Breast epithelium (tissue), 4 donors: Measurements from ENCODE around the gene MUSTN1. TPM values are rescaled to one million over a fixed set of nuclear protein-coding genes. Genes with fewer than 3 reads are reported as not detected.

Source experiments
- DNase-seq, 2 donors: peaks; one replicate each; pipeline ENCODE4 v3.0.0-alpha.2; 2019; ENCODE audit warnings: low spot score in 2 of 2
- H3K27ac ChIP-seq, 2 donors: fragments of 200-600 bp; sonication (generic) in 1 of 2; one replicate each; pipeline ENCODE4 v1.5.1; 2016 to 2019; ENCODE audit warnings: mild to moderate bottlenecking in 1 of 2
- H3K27me3 ChIP-seq, 2 donors: fragments of 200-600 bp; sonication (generic) in 1 of 2; one replicate each; pipeline versions ENCODE4 v1.5.1 to v1.6.0; 2017 to 2019; ENCODE audit warnings: control low read depth in 1 of 2, mild to moderate bottlenecking in 1 of 2
- H3K36me3 ChIP-seq: fragments of 200-600 bp; one replicate; pipeline ENCODE4 v1.5.1; 2019
- H3K4me1 ChIP-seq, 2 donors: fragments of 200-600 bp; sonication (generic); one replicate each; pipeline ENCODE4 v1.5.1; 2016 to 2019; ENCODE audit warnings: control low read depth in 1 of 2
- H3K4me3 ChIP-seq, 3 donors: fragments of 200-600 bp; sonication (generic); 1 replicate in 2 of 3; 2 replicates in 1 of 3; pipeline ENCODE4 v1.5.1; 2016 to 2019; ENCODE audit warnings: mild to moderate bottlenecking in 3 of 3, moderate library complexity in 2 of 3
- H3K9me3 ChIP-seq, 2 donors: fragments of 200-600 bp; sonication (generic) in 1 of 2; one replicate each; pipeline ENCODE4 v1.5.1; 2016 to 2019; ENCODE audit warnings: control low read depth in 1 of 2
- CTCF ChIP-seq, 3 donors: fragments of 450-650 bp; IDR thresholded peaks; one replicate each; pipeline ENCODE4 v1.5.1; 2016 to 2017; ENCODE audit warnings: antibody characterized with exemption in 3 of 3, mild to moderate bottlenecking in 3 of 3, moderate library complexity in 3 of 3
- POLR2A ChIP-seq: fragments of 450-650 bp; IDR thresholded peaks from one replicate; pipeline ENCODE4 v1.6.1; 2016; ENCODE audit warnings: antibody characterized with exemption, mild to moderate bottlenecking, moderate library complexity
- POLR2AphosphoS5 ChIP-seq, 3 donors: sonication (generic); formaldehyde crosslinking; IDR thresholded peaks; one replicate each; pipeline ENCODE4 v1.6.1; 2017; ENCODE audit warnings: antibody characterized with exemption in 3 of 3
- intact Hi-C: fragments of 100-400 bp; cut with DNase I; formaldehyde crosslinking; loops from one replicate; pipeline ENCODE4 v1.15.1; 2023; ENCODE audit warnings: low total_unique reads
- total RNA-seq, 3 donors: library from RNA; depleted of rRNA; stranded (reverse); fragments of >200 nt; gene quantifications; one replicate each; pipeline ENCODE4 v1.1.0, GENCODE V29; 2016

MUSTN1 gene
- total RNA-seq, 3 donors from 2014 or later, result 5.9 to 13.0 (median 6.9) TPM

- H3K4me1 ChIP-seq, result no peaks in the 10 kb centered on the region
- no peaks in the 10 kb centered on the region for H3K36me3 ChIP-seq
- H3K9me3 ChIP-seq, result no peaks in the 10 kb centered on the region
- no peak overlapping the region for H3K4me3 ChIP-seq
- no peak overlapping the region for H3K27ac ChIP-seq
- intact Hi-C loops, result no loop called here
- TF ChIP-seq POLR2AphosphoS5 (IDR thresholded peaks at IDR 0.05) (no peak), CTCF (IDR thresholded peaks at IDR 0.05) (no peak), POLR2A (no peak)
- H3K27me3 ChIP-seq, result no peaks in the 10 kb centered on the region
- DNase-seq, result no peak
These were observed 44.8 kb upstream of the MUSTN1 start for GRCh38 chr3:52879581-52879980.

GRCh38 chr3:52879090-52879489, 44.3 kb upstream of the MUSTN1 start:
- TF ChIP-seq CTCF (IDR thresholded peaks at IDR 0.05), result no peak
- no peak for TF ChIP-seq POLR2AphosphoS5 (IDR thresholded peaks at IDR 0.05)
- no peak overlapping the region for H3K4me3 ChIP-seq
- H3K27me3 ChIP-seq, result no peaks in the 10 kb centered on the region
- no peaks in the 10 kb centered on the region for H3K9me3 ChIP-seq
- no peaks in the 10 kb centered on the region for H3K36me3 ChIP-seq
- DNase-seq, result no peak
- intact Hi-C loops, result no loop called here
- H3K27ac ChIP-seq, result no peak overlapping the region
- no peaks in the 10 kb centered on the region for H3K4me1 ChIP-seq

- Histone ChIP-seq H3K4me3 (no peak overlapping the region), H3K4me1 (no peaks in the 10 kb centered on the region), H3K27me3 (no peaks in the 10 kb centered on the region), H3K27ac (no peak overlapping the region), H3K9me3 (no peaks in the 10 kb centered on the region), H3K36me3 (no peaks in the 10 kb centered on the region)
- TF ChIP-seq CTCF (IDR thresholded peaks at IDR 0.05) (no peak), POLR2A (no peak), POLR2AphosphoS5 (IDR thresholded peaks at IDR 0.05) (no peak)
- no peak for DNase-seq
- intact Hi-C loops, result no loop called here
These were observed 42.3 kb upstream of the MUSTN1 start for GRCh38 chr3:52877085-52877484.

GRCh38 chr3:52874864-52875587, 40.2 kb upstream of the MUSTN1 start:
- no peak overlapping the region for H3K27ac ChIP-seq
- no peak overlapping the region for H3K4me3 ChIP-seq
- H3K27me3 ChIP-seq, result no peaks in the 10 kb centered on the region
- no peaks in the 10 kb centered on the region for H3K36me3 ChIP-seq
- intact Hi-C loops, result no loop called here
- no peaks in the 10 kb centered on the region for H3K4me1 ChIP-seq
- TF ChIP-seq POLR2A (no peak), CTCF (IDR thresholded peaks at IDR 0.05) (no peak), POLR2AphosphoS5 (IDR thresholded peaks at IDR 0.05) (no peak)
- H3K9me3 ChIP-seq, result no peaks in the 10 kb centered on the region
- no peak for DNase-seq

GRCh38 chr3:52874160-52874701, 39.4 kb upstream of the MUSTN1 start:
- DNase-seq, result no peak
- Histone ChIP-seq H3K4me3 (no peak overlapping the region), H3K9me3 (no peaks in the 10 kb centered on the region), H3K4me1 (no peaks in the 10 kb centered on the region), H3K36me3 (no peaks in the 10 kb centered on the region), H3K27ac (no peak overlapping the region), H3K27me3 (no peaks in the 10 kb centered on the region)
- intact Hi-C loops, result no loop called here
- no peak for TF ChIP-seq POLR2A
- no peak for TF ChIP-seq POLR2AphosphoS5 (IDR thresholded peaks at IDR 0.05)
- no peak for TF ChIP-seq CTCF (IDR thresholded peaks at IDR 0.05)
